UCSD-AML1 (cell line): ENCODE results near the gene MGA.
"Not testable (repeated sequence)": the region's sequence is repeated elsewhere in the genome, so short reads cannot be mapped to it uniquely, and the experiment has no call there.

ENCODE experiments used
- DNase-seq: peaks from one replicate; lab custom pipeline; 2025; ENCODE audit not compliant: unreplicated experiment; lab: John Stamatoyannopoulos, UW

MGA gene

DNA sequence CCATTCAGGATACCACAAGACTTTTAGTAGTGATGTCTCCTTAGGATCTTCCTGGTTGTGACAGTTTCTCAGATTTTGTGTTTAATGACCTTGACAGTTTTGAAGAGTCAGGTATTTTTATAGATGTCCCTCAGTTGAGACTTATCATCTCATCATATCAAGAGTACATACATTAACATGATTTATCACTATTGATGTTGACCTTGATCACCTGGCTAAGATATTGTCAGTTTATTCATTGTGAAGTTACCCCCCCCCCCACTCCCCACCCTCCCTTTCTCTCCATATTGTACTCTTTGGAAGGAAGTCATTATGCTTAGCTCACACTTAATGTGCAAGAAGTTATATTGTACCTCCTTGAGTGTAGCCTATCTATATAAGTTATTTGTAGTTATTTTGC is 42.9 kb downstream of the MGA start:
- DNase-seq: no peak

DNA sequence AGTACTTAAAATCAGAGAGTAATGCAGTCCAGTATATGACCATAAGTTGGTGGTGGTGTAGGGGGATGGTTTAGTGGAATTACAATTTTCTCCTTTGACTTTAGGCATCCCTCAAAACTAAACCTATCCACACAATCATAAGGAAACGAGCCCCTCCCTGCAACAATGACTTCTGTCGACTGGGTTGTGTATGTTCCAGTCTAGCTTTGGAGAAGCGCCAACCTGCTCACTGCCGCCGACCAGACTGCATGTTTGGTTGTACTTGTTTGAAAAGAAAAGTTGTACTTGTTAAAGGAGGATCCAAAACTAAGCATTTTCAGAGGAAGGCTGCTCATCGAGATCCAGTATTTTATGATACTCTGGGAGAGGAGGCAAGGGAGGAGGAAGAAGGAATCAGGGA is 52.8 kb downstream of the MGA start:
- DNase-seq: no peak

GRCh38 chr15:41714291-41714690 is 54.1 kb downstream of the MGA start:
- no peak for DNase-seq

DNA sequence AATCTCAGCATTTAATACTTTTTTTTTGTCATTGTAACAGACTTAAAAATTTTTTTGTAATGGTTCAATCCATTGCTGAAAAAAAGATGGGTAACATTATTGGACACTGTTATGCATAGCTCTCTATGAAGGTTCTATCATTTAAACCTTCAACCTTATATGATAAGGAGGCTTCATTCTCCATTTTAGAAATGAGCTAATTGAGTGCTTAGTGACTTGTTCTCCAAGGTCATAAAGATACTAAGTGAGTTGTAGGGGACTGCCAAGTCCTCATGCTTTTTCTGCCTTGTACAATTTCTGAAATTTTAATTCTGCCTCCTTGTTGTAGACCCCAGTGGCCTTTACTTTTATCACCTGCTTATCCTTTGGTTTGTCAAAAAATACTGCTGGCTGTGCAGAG is 56.7 kb downstream of the MGA start:
- DNase-seq: no peak

- DNase-seq: no peak
Measured at GRCh38 chr15:41727143-41727542, 66.9 kb downstream of the MGA start.

GRCh38 chr15:41728061-41728460 is 67.9 kb downstream of the MGA start:
- not testable (repeated sequence) for DNase-seq

GRCh38 chr15:41730543-41730942 is 70.3 kb downstream of the MGA start:
- DNase-seq: no peak

GRCh38 chr15:41732483-41732882 is 72.3 kb downstream of the MGA start:
- DNase-seq: no peak

GRCh38 chr15:41734079-41734478 is 73.9 kb downstream of the MGA start:
- DNase-seq: no peak

GRCh38 chr15:41735046-41735445 is 74.8 kb downstream of the MGA start:
- no peak for DNase-seq

- not testable (repeated sequence) for DNase-seq
Measured at GRCh38 chr15:41735492-41735891, 75.3 kb downstream of the MGA start.

- DNase-seq: no peak
Measured at GRCh38 chr15:41746802-41747201, 86.6 kb downstream of the MGA start.

GRCh38 chr15:41756198-41756597 is 96.0 kb downstream of the MGA start:
- DNase-seq: no peak

GRCh38 chr15:41772720-41773331 is 112.6 kb downstream of the MGA start:
- peak; percentile 43 for DNase-seq

DNA sequence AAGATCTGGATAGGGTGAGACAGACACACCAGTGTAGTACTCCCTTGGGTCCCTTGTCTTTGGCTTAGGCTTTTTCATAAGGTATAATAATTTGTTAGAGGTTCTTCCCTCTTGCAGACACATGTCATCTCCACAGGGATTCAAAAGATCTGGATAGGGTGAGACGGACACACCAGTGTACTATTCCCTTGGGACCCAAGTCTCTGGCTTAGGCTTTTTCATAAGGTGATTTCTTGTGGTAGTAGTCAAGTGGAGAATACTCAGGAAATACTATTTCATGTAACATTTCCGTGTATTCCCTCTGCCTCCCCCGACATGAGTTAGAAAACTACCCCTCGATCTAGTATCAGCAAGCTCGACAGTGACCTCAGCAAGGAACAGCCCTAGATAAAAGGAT is 113.1 kb downstream of the MGA start:
- DNase-seq: no peak

- DNase-seq: no peak
Measured at GRCh38 chr15:41773729-41774061, 113.5 kb downstream of the MGA start.

DNA sequence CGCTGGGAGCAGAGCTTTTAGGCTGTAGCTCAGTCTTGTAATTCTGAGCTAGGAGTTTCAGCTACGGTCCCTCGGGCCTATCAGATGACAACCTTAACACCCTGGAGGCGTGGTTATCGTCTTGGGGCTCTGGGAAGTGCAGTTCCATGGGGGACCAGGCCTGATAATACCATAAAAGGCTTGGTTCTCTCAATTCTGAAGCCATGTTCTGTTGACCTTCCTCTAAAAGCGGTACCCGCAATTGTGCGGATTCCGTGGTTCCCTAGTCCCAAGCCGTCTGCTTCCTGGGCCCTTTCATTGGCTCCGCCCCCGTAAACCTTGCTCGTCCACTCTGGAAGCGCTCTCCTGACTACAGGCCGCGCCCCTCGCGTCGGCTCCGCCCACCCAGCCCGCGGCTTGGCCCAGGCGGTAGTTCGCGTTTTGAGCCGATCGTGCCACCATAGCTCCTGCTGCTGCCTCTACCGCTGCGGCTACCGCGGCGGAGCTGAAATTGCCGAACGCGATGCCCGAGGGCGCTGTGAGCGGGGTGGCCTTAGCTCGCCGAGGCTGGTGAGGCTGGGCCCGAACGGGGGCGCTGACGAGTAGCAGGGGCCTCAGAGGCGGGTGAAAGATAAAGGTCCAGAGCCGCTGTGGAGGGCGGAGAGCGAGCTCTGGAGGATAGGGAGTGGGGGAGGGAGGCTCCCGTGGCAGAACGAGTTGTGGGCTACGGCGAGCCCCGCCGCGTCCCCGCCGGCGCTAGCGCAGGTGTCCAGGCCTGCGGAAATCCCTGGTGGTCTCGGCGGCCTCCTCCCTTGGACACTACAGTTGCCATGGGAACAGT is 114.1 kb downstream of the MGA start, which contains the start of gene MAPKBP1:
TSS of gene MAPKBP1 (plus strand) at position 423 of the 820 bp plus-strand sequence. CDS start 792 bp downstream, outside the sequence.
- peak; percentile 99 for DNase-seq

DNA sequence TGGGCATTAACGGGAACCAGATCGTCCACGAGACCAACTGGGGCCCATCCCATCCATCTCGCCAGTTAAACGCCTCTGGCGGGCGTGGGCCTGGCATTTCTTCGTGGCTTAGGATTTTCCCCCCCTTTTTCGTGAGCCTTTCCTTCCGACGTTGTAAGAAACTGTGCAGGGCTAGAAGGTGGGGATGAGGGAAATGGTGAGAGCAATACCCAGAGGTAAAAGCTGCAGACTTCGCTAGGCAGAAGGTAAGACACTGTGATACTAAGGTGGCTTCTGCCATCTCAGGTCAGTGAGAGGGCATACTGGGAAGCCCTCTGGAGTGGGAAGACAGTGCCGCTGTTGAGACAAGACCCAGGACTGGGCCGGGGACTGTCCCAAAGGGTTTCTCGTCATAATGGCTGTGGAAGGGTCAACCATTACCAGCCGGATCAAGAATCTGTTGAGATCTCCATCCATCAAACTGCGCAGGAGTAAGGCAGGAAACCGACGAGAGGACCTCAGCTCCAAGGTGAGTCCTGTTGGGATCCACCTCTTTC is 114.7 kb downstream of the MGA start:
- DNase-seq: no peak

GRCh38 chr15:41775651-41776050 is 115.4 kb downstream of the MGA start:
- no peak for DNase-seq

DNA sequence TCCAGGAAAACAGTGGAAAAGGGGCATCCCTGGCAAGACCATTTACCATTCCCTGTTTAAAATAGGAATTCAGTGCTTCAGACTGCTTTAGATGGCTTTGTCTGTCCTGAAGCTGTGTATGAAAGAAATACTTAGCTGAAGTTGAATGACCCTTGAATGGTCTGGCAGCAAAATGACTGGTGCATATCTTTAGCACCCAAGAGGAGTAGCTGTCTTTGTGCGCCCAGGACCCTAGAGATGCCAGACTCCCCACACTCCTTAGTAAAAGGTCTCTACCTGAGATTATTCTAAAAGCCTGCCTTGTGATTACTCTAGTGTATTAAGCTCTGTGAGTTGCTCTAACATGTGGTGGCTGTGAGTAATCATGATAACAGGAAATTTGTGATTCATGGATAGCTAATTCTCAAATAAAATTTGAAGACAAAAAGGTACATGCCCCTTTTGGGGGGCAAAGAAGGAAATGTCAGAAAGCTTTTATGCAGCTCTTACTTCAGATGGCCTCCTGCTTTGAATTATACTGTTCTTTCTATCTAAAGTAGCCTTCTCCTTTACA is 117.3 kb downstream of the MGA start:
- no peak for DNase-seq

DNA sequence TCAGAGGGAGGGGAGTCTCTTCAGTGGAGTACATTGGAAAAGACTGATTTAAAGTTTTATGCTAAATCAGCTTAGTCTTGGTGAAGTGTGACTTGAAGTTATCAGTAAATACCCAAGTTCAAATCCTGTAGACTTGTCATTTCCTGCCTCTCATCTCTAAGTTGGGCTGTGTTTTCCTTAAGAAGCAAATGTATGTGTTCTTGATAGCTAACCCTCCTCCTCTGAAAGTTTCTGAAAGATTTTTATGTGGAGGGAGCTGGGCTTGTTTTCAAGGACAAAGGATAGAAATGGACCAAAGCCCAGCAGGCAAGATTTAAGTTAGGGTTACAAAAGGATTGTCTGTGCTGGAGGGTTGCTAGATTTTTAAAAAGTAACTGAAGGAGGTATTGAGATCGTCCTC is 118.3 kb downstream of the MGA start:
- no peak for DNase-seq

DNA sequence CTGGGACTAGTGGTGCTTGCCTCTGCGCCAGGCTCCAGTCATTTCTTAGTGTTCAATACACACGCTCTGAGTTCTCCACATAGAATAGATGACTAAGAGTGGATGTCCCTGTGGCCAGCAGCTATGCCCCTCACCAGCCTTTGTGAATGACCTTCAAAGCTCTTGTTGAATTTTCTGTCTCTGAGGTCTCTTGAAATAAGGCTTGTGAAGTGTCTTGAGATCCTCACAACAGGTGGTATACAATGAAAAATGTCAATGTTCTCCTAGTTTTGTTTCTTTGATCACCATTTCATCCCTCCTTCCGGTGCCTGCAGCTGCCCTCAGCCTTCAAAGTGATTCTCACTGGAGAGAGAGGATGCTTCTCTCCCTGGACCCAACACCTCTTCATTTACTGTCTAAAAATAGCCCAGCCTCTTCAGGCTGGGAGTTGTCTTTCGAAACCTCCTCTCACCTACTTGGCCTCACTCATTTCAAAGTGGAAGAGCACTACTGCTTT is 119.5 kb downstream of the MGA start:
- no peak for DNase-seq
